HUES64 (cell line): ENCODE measurements around the gene FNDC10.

Experiments
- H3K27ac ChIP-seq: 2 replicates; pipeline ENCODE4 v1.7.0; 2013; ENCODE audit warnings: low read depth, low read length, inconsistent platforms
- H3K27me3 ChIP-seq: 2 replicates; pipeline ENCODE4 v1.6.1; 2013; ENCODE audit warnings: mild to moderate bottlenecking, low read length; ENCODE audit not compliant: insufficient read depth
- H3K36me3 ChIP-seq: 2 replicates; pipeline ENCODE4 v1.6.1; 2013; ENCODE audit warnings: mild to moderate bottlenecking, low read length; ENCODE audit not compliant: insufficient read depth
- H3K4me1 ChIP-seq: 2 replicates; pipeline ENCODE4 v1.6.1; 2013; ENCODE audit warnings: mild to moderate bottlenecking, low read length, moderate library complexity; ENCODE audit not compliant: insufficient read depth
- H3K4me3 ChIP-seq: 2 replicates; pipeline ENCODE4 v1.5.1; 2013; ENCODE audit warnings: mild to moderate bottlenecking, low read length, moderate library complexity
- H3K9ac ChIP-seq: 2 replicates; pipeline ENCODE4 v1.6.1; 2013; ENCODE audit warnings: mild to moderate bottlenecking, low read depth, low read length
- H3K9me3 ChIP-seq: 2 replicates; pipeline ENCODE4 v1.6.1; 2013; ENCODE audit warnings: low read depth, low read length; ENCODE audit not compliant: insufficient read depth
- WGBS: fragments of 150-250, 120-280 bp; methylation state at CpG from one replicate; pipeline ENCODE4 v1.1.7; 2013; ENCODE audit warnings: missing lambda C conversion rate; 5-methylcytosine and 5-hydroxymethylcytosine counted together

FNDC10 gene

GRCh38 chr1:1614204-1614953, 14.4 kb upstream of the FNDC10 start:
- Histone ChIP-seq H3K36me3 (peaks cover 4% of the 10 kb centered on the region; the same call in 1 of the 2 replicates), H3K27ac (no peak overlapping the region), H3K9ac (peak overlapping the region; percentile 66; the same call in 1 of the 2 replicates), H3K9me3 (no peaks in the 10 kb centered on the region), H3K4me3 (peak overlapping the region; percentile 99), H3K4me1 (peaks cover 6% of the 10 kb centered on the region; the same call in 1 of the 2 replicates), H3K27me3 (no peaks in the 10 kb centered on the region)
- WGBS = 51% methylated on average over 30 of the region's 30 CpGs

- Histone ChIP-seq H3K4me3 (peak overlapping the region; percentile 99; the same call in 1 of the 2 replicates), H3K36me3 (peaks cover 4% of the 10 kb centered on the region; the same call in 1 of the 2 replicates), H3K27ac (no peak overlapping the region), H3K4me1 (peaks cover 6% of the 10 kb centered on the region; the same call in 1 of the 2 replicates), H3K27me3 (no peaks in the 10 kb centered on the region), H3K9ac (no peak overlapping the region), H3K9me3 (no peaks in the 10 kb centered on the region)
- 83% methylated on average over 11 of the region's 11 CpGs for WGBS
Observed at GRCh38 chr1:1613509-1614082, 13.7 kb upstream of the FNDC10 start.

- 90% methylated on average over 3 of the region's 3 CpGs for WGBS
- H3K36me3 ChIP-seq = no peaks in the 10 kb centered on the region
Observed at GRCh38 chr1:1612104-1612400, 12.1 kb upstream of the FNDC10 start.

GRCh38 chr1:1610796-1611195, 10.9 kb upstream of the FNDC10 start:
- Histone ChIP-seq H3K27ac (no peak overlapping the region), H3K9ac (no peak overlapping the region), H3K4me1 (peaks cover 6% of the 10 kb centered on the region; the same call in 1 of the 2 replicates), H3K4me3 (no peak overlapping the region), H3K9me3 (no peaks in the 10 kb centered on the region), H3K27me3 (no peaks in the 10 kb centered on the region), H3K36me3 (no peaks in the 10 kb centered on the region)
- WGBS = 90% methylated on average over 9 of the region's 9 CpGs

More at GRCh38 chr1:1612104-1612400, 12.1 kb upstream of the FNDC10 start:
- Histone ChIP-seq H3K4me1 (peaks cover 6% of the 10 kb centered on the region; the same call in 1 of the 2 replicates), H3K27ac (no peak overlapping the region), H3K27me3 (no peaks in the 10 kb centered on the region), H3K9ac (no peak overlapping the region), H3K4me3 (no peak overlapping the region), H3K9me3 (no peaks in the 10 kb centered on the region)

- no peak overlapping the region for H3K27ac ChIP-seq
- H3K4me1 ChIP-seq = peaks cover 6% of the 10 kb centered on the region; the same call in 1 of the 2 replicates
- no peaks in the 10 kb centered on the region for H3K27me3 ChIP-seq
- no peaks in the 10 kb centered on the region for H3K9me3 ChIP-seq
- H3K36me3 ChIP-seq = no peaks in the 10 kb centered on the region
- WGBS = 79% methylated on average over 11 of the region's 12 CpGs
- H3K4me3 ChIP-seq = no peak overlapping the region
- no peak overlapping the region for H3K9ac ChIP-seq
Observed at GRCh38 chr1:1609822-1610485, 10.0 kb upstream of the FNDC10 start.

GRCh38 chr1:1606232-1606631, 6.3 kb upstream of the FNDC10 start:
- Histone ChIP-seq H3K36me3 (no peaks in the 10 kb centered on the region), H3K27ac (no peak overlapping the region)

GRCh38 chr1:1605724-1606123, 5.8 kb upstream of the FNDC10 start:
- Histone ChIP-seq H3K9me3 (no peaks in the 10 kb centered on the region), H3K36me3 (no peaks in the 10 kb centered on the region), H3K27ac (no peak overlapping the region), H3K9ac (no peak overlapping the region), H3K4me1 (no peaks in the 10 kb centered on the region), H3K4me3 (no peak overlapping the region), H3K27me3 (peaks cover 19% of the 10 kb centered on the region)
- 92% methylated on average over 17 of the region's 17 CpGs for WGBS

More at GRCh38 chr1:1606232-1606631, 6.3 kb upstream of the FNDC10 start:
- no peak overlapping the region for H3K9ac ChIP-seq
- H3K9me3 ChIP-seq = no peaks in the 10 kb centered on the region
- WGBS = 91% methylated on average over 13 of the region's 13 CpGs
- peaks cover 14% of the 10 kb centered on the region for H3K27me3 ChIP-seq
- H3K4me3 ChIP-seq = no peak overlapping the region
- no peaks in the 10 kb centered on the region for H3K4me1 ChIP-seq

- Histone ChIP-seq H3K4me1 (no peaks in the 10 kb centered on the region), H3K9ac (no peak overlapping the region), H3K9me3 (no peaks in the 10 kb centered on the region), H3K27me3 (peaks cover 25% of the 10 kb centered on the region), H3K4me3 (no peak overlapping the region), H3K27ac (no peak overlapping the region), H3K36me3 (no peaks in the 10 kb centered on the region)
- WGBS = 83% methylated on average over 14 of the region's 14 CpGs
Observed at GRCh38 chr1:1605034-1605591, 5.2 kb upstream of the FNDC10 start.

- H3K27ac ChIP-seq = no peak overlapping the region
- 79% methylated on average over 15 of the region's 15 CpGs for WGBS
- H3K4me1 ChIP-seq = no peaks in the 10 kb centered on the region
- H3K9me3 ChIP-seq = no peaks in the 10 kb centered on the region
- no peak overlapping the region for H3K4me3 ChIP-seq
- H3K27me3 ChIP-seq = peaks cover 27% of the 10 kb centered on the region
- H3K9ac ChIP-seq = no peak overlapping the region
- H3K36me3 ChIP-seq = no peaks in the 10 kb centered on the region
Observed at GRCh38 chr1:1604374-1605033, 4.6 kb upstream of the FNDC10 start.

GRCh38 chr1:1603671-1604373, 3.9 kb upstream of the FNDC10 start:
- Histone ChIP-seq H3K9ac (no peak overlapping the region), H3K36me3 (no peaks in the 10 kb centered on the region), H3K4me1 (no peaks in the 10 kb centered on the region), H3K9me3 (no peaks in the 10 kb centered on the region), H3K4me3 (no peak overlapping the region), H3K27ac (no peak overlapping the region), H3K27me3 (peaks cover 34% of the 10 kb centered on the region)
- 83% methylated on average over 13 of the region's 13 CpGs for WGBS
